GM12878 (cell line): ENCODE data around the gene GARIN5B. TPM values are rescaled to one million over a fixed set of nuclear protein-coding genes. Genes with fewer than 3 reads are reported as not detected.

ENCODE experiments used
- ATAC-seq: fragments of 200-7000 bp; cut with Tn5 transposase; 3 replicates; pipeline ENCODE4 v1.9.1; 2020; ENCODE audit warnings: mild to moderate bottlenecking, moderate library complexity
- BruUV-seq: library from RNA; stranded (reverse); fragments of 400-500 nt; replicated peaks from 2 replicates; lab custom pipeline; 2021; lab: Mats Ljungman, UMichigan
- CTCF ChIA-PET: fragments of 300-600 bp; sonication (Branson Sonifier 250); formaldehyde crosslinking; extraction: SDS; loops from one replicate; lab custom pipeline; 2021; ENCODE audit warnings: inconsistent platforms; lab: Yijun Ruan, JAX
- POLR2A ChIA-PET: fragments of 350-600 bp; formaldehyde crosslinking; extraction: SDS; loops from one replicate; lab custom pipeline; 2021; ENCODE audit warnings: inconsistent platforms; lab: Charles Lee
- RAD21 ChIA-PET: fragments of 300-600 bp; sonication (Branson Sonifier 250); formaldehyde crosslinking; loops from one replicate; lab custom pipeline; 2023; ENCODE audit warnings: antibody characterized with exemption; ENCODE audit not compliant: unreplicated experiment; lab: Charles Lee
- SMC1A ChIA-PET: fragments of 300-600 bp; sonication (Branson Sonifier 250); formaldehyde crosslinking; loops from one replicate; lab custom pipeline; 2023; ENCODE audit not compliant: unreplicated experiment, uncharacterized antibody; lab: Charles Lee
- DNase-seq: peaks from one replicate; pipeline ENCODE4 v3.0.0-alpha.2; 2011; ENCODE audit warnings: low read depth, low spot score
- FAIRE-seq: peaks from 3 replicates; lab custom pipeline; 2011; peaks lifted over from hg19 to GRCh38; lab: Jason Lieb, UNC
- H2AFZ ChIP-seq: 2 replicates; pipeline ENCODE4 v1.6.0; 2011; ENCODE audit warnings: low read depth, low read length, control low read depth; ENCODE audit not compliant: control insufficient read depth
- H3K27ac ChIP-seq: 2 replicates; pipeline ENCODE4 v1.5.1; 2011; ENCODE audit warnings: control low read depth; ENCODE audit not compliant: control insufficient read depth, insufficient read depth
- H3K27me3 ChIP-seq, 2 experiments: replicated peaks in 1 of 2; 2 replicates each; pipeline versions ENCODE4 v1.6.0 to v1.6.1; 2011; ENCODE audit warnings: low read length in 1 of 2; ENCODE audit not compliant: control insufficient read depth in 2 of 2, insufficient read depth in 2 of 2
- H3K36me3 ChIP-seq, 2 experiments: 2 replicates each; pipeline ENCODE4 v1.5.1; 2011; ENCODE audit warnings: low read length in 1 of 2; ENCODE audit not compliant: control insufficient read depth in 2 of 2, insufficient read depth in 2 of 2
- H3K4me1 ChIP-seq: 2 replicates; pipeline ENCODE4 v1.6.1; 2011; ENCODE audit warnings: mild to moderate bottlenecking, low read length, moderate library complexity, mixed read lengths; ENCODE audit not compliant: control insufficient read depth, insufficient read depth
- H3K4me2 ChIP-seq: 2 replicates; pipeline ENCODE4 v1.6.0; 2011; ENCODE audit warnings: control low read depth; ENCODE audit not compliant: control insufficient read depth, insufficient read depth
- H3K4me3 ChIP-seq: fragments of 200-600 bp; sonication (generic); 2 replicates; pipeline ENCODE4 v1.5.1; 2016
- H3K79me2 ChIP-seq: 2 replicates; pipeline ENCODE4 v1.6.0; 2011; ENCODE audit warnings: low read length; ENCODE audit not compliant: control insufficient read depth, insufficient read depth
- H3K9ac ChIP-seq: 2 replicates; pipeline ENCODE4 v1.8.0; 2011; ENCODE audit warnings: low read length, control low read depth, mixed read lengths; ENCODE audit not compliant: control insufficient read depth, insufficient read depth
- H3K9me3 ChIP-seq: replicated peaks from 3 replicates; pipeline ENCODE4 v1.5.1; 2011; ENCODE audit warnings: mild to moderate bottlenecking, low read length; ENCODE audit not compliant: control insufficient read depth, insufficient read depth
- H4K20me1 ChIP-seq: 2 replicates; pipeline ENCODE4 v1.6.0; 2011; ENCODE audit not compliant: control insufficient read depth, insufficient read depth
- CBX5 ChIP-seq: sonication (generic); IDR thresholded peaks from 2 replicates; pipeline ENCODE4 v1.6.1; 2016; ENCODE audit warnings: low read depth, moderate library complexity, mild to moderate bottlenecking, inconsistent platforms
- EP300 ChIP-seq, 2 experiments: fragments of 150-350 bp in 1 of 2; IDR thresholded peaks; 2 replicates each; pipeline ENCODE4 v1.6.1; 2011 to 2012; ENCODE audit warnings: low read depth in 2 of 2, low read length in 2 of 2, borderline replicate concordance in 1 of 2, improper control_type of control experiment in 1 of 2, inconsistent platforms in 1 of 2; ENCODE audit not compliant: control insufficient read depth in 1 of 2
- ESRRA ChIP-seq: IDR thresholded peaks from 2 replicates; pipeline ENCODE4 v1.6.1; 2012; ENCODE audit warnings: mild to moderate bottlenecking, low read length, improper control_type of control experiment
- FOXK2 ChIP-seq: fragments of 450-650 bp; IDR thresholded peaks from 2 replicates; pipeline ENCODE4 v1.6.1; 2017; ENCODE audit warnings: mild to moderate bottlenecking, moderate library complexity
- IRF4 ChIP-seq: IDR thresholded peaks from 2 replicates; pipeline ENCODE4 v1.6.1; 2011; ENCODE audit warnings: low read depth, low read length
- LARP7 ChIP-seq: fragments of 450-650 bp; IDR thresholded peaks from 2 replicates; pipeline ENCODE4 v1.6.1; 2017; ENCODE audit warnings: mild to moderate bottlenecking
- MEF2B ChIP-seq: fragments of 450-650 bp; IDR thresholded peaks from 2 replicates; pipeline ENCODE4 v1.6.1; 2018; ENCODE audit warnings: mild to moderate bottlenecking, moderate library complexity; ENCODE audit not compliant: partially characterized antibody, poor library complexity, severe bottlenecking
- MTA2 ChIP-seq: fragments of 450-650 bp; IDR thresholded peaks from 2 replicates; pipeline ENCODE4 v1.6.1; 2016; ENCODE audit warnings: low read depth, mild to moderate bottlenecking, moderate library complexity
- PBX3 ChIP-seq: IDR thresholded peaks from 2 replicates; pipeline ENCODE4 v1.6.1; 2011; ENCODE audit warnings: mild to moderate bottlenecking, low read depth, low read length, moderate library complexity; ENCODE audit not compliant: insufficient replicate concordance
- POLR2AphosphoS2 ChIP-seq: IDR thresholded peaks from 2 replicates; pipeline ENCODE4 v1.6.1; 2011; ENCODE audit warnings: low read depth, mild to moderate bottlenecking, low read length, improper control_type of control experiment, moderate library complexity
- RELA ChIP-seq: fragments of 450-650 bp; IDR thresholded peaks from 2 replicates; pipeline ENCODE4 v1.8.0; 2014; ENCODE audit warnings: borderline replicate concordance; ENCODE audit not compliant: partially characterized antibody
- STAT1 ChIP-seq: fragments of 450-650 bp; conservative IDR thresholded peaks from 2 replicates; pipeline ENCODE4 v1.6.1; 2014; ENCODE audit warnings: antibody characterized with exemption, mild to moderate bottlenecking
- TBL1XR1 ChIP-seq: IDR thresholded peaks from 2 replicates; pipeline ENCODE4 v1.6.1; 2012; ENCODE audit warnings: low read depth, low read length, improper control_type of control experiment
- YY1 ChIP-seq: IDR thresholded peaks from 2 replicates; pipeline ENCODE4 v1.6.1; 2011; ENCODE audit warnings: low read depth, mild to moderate bottlenecking, low read length
- ZBTB40 ChIP-seq: fragments of 450-650 bp; IDR thresholded peaks from 2 replicates; pipeline ENCODE4 v1.6.1; 2016; ENCODE audit warnings: mild to moderate bottlenecking, moderate library complexity, borderline replicate concordance
- WGBS: methylation state at CpG from one replicate; pipeline ENCODE4 v1.1.6; 2016; ENCODE audit warnings: low lambda C conversion rate; ENCODE audit not compliant: insufficient replicate concordance, insufficient coverage; ENCODE audit errors: missing lambda C conversion rate; 5-methylcytosine and 5-hydroxymethylcytosine counted together
- in situ Hi-C: fragments of 300-500 bp; cut with MboI; formaldehyde crosslinking; loops from 9 replicates; pipeline ENCODE4 v1.14.3; 2018; ENCODE audit warnings: mixed read lengths
- intact Hi-C: fragments of 100-400 bp; cut with micrococcal nuclease; formaldehyde crosslinking; loops from one replicate; pipeline ENCODE4 v1.14.2; 2022; ENCODE audit not compliant: unreplicated experiment
- polyA plus RNA-seq, 11 experiments: library from polyadenylated mRNA; depleted of rRNA in 4 of 11; unstranded in 6 of 11; stranded (reverse) in 5 of 11; fragments of >200 nt; fragmentation: Nextera tagmentation in 4 of 11; fragmentation: Illumina TruSeq in 1 of 11; extraction: Ambion mirVana in 4 of 11; extraction: Trizol in 1 of 11; gene quantifications; 1 replicate in 1 of 11; 2 replicates in 10 of 11; pipeline versions ENCODE4 v1.2.1 to v1.2.3, GENCODE V29; 2011 to 2016; ENCODE audit warnings: inconsistent platforms in 2 of 11, missing spikeins in 2 of 11, low read depth in 1 of 11
- total RNA-seq, 4 experiments: library from RNA; depleted of rRNA in 3 of 4; stranded (reverse); fragments of >200 nt in 3 of 4; fragmentation: Illumina TruSeq in 1 of 4; extraction: Trizol in 1 of 4; gene quantifications; 2 replicates each; pipeline versions ENCODE4 v1.2.1 to v1.2.3, GENCODE V29; 2013 to 2021

Gene GARIN5B
- total and polyA plus RNA-seq, 10 of the 15 experiments (the other 5 are each of a cell fraction or from before 2014, with no cell fraction given): not detected

- TF ChIP-seq MEF2B (no peak), MTA2 (no peak), TBL1XR1 (no peak)
These were observed 48.7 kb downstream of the GARIN5B start (continued) for GRCh38 chr19:55314396-55314795.

GRCh38 chr19:55312621-55313512 lies 50.2 kb downstream of the GARIN5B start:
- ChIA-PET SMC1A (no interaction called here), RAD21 (no interaction called here), POLR2A (interaction anchor here (0.7 kb wide), 1 partner anchor 38 kb away, joined by 6 read pairs; no protein-coding TSS in a partner anchor), CTCF (interaction anchor here (0.6 to 3.4 kb wide), 2 partner anchors 11 to 108 kb away, joined by 3 to 16 read pairs; no protein-coding TSS in a partner anchor)
- FAIRE-seq (no peak), ATAC-seq (no peak), DNase-seq (no peak)
- Histone ChIP-seq H3K9ac (no peak overlapping the region), H3K4me3 (no peak overlapping the region), H3K79me2 (no peaks in the 10 kb centered on the region), H4K20me1 (no peaks in the 10 kb centered on the region), H3K27me3 (no peaks in the 10 kb centered on the region), H3K9me3 (no peaks in the 10 kb centered on the region), H3K36me3 (no peaks in the 10 kb centered on the region), H3K27ac (no peak overlapping the region), H3K4me1 (no peaks in the 10 kb centered on the region), H3K4me2 (no peak overlapping the region), H2AFZ (no peak overlapping the region)
- WGBS: 67% methylated on average over 41 of the region's 47 CpGs
- intact Hi-C loops (no loop called here), in situ Hi-C loops (no loop called here)
- BruUV-seq: no TSS peak
- TF ChIP-seq ESRRA (no peak), EP300 (IDR thresholded peaks at IDR 0.05; ENCODE audit: borderline replicate concordance in 1 of 2, control insufficient read depth in 1 of 2, low read depth in 2 of 2, low read length in 2 of 2) (no peak), RELA (no peak), IRF4 (no peak), LARP7 (no peak), POLR2AphosphoS2 (no peak), FOXK2 (no peak), YY1 (no peak), CBX5 (no peak), ZBTB40 (no peak), STAT1 (no peak), PBX3 (no peak)
